ENCODE results near the gene SUSD1. TPM values are rescaled to one million over a fixed set of nuclear protein-coding genes. Genes with fewer than 3 reads are reported as not detected.

SUSD1 gene
- total RNA-seq, 1 experiment from 2014 or later, result 8.1 TPM

- no peak overlapping the region for H3K9ac ChIP-seq (ENCODE audit: extremely low read depth, insufficient read length, low read length)
- H3K9me3 ChIP-seq (ENCODE audit: control insufficient read depth, low read depth, low read length), result no peaks in the 10 kb centered on the region
- DNase-seq, result no peak
- peaks cover 7% of the 10 kb centered on the region for H3K23me2 ChIP-seq (ENCODE audit: insufficient read length, low read depth, low read length, poor library complexity, severe bottlenecking)
- H3K4me1 ChIP-seq (ENCODE audit: insufficient read depth, low read length), result peaks cover 6% of the 10 kb centered on the region; the same call in 1 of the 2 replicates
- H4K5ac ChIP-seq (ENCODE audit: insufficient read length, low read depth, low read length), result no peak overlapping the region
- H3K27ac ChIP-seq (ENCODE audit: insufficient read length, low read depth, low read length), result no peak overlapping the region
- no peak overlapping the region for H3K4me3 Mint-ChIP-seq
- no peaks in the 10 kb centered on the region for H3K79me1 ChIP-seq (ENCODE audit: insufficient read depth, low read depth, low read length, poor library complexity, severe bottlenecking)
- no peak overlapping the region for H4K8ac ChIP-seq (replicated peaks; ENCODE audit: insufficient read length, low read depth, low read length)
- peaks cover 28% of the 10 kb centered on the region for H3K27me3 Mint-ChIP-seq (ENCODE audit: low read depth)
- no peak overlapping the region for H2AK5ac ChIP-seq (ENCODE audit: insufficient read length, low read length)
- H3K36me3 Mint-ChIP-seq (ENCODE audit: insufficient read depth in 1 of 3, low read depth in 3 of 3), result peaks cover 0 to 6% (median 0%) of the 10 kb centered on the region in 3 experiments; a peak in 1 of 7 replicates
- no peak overlapping the region for H2BK120ac ChIP-seq (ENCODE audit: low read depth, low read length, poor library complexity, severe bottlenecking)
- no peak overlapping the region for H3T11ph ChIP-seq (ENCODE audit: low read length)
- H2AFZ ChIP-seq (ENCODE audit: low read length), result no peak overlapping the region
- H3K4ac ChIP-seq (ENCODE audit: low read depth, low read length), result no peak overlapping the region
- WGBS (ENCODE audit: extremely low coverage, insufficient read length, low lambda C conversion rate), result no CpG with 5 or more reads among the region's 4 CpGs
- H2BK15ac ChIP-seq (ENCODE audit: low read depth, low read length), result no peak overlapping the region
- H3K27ac Mint-ChIP-seq, result no peak overlapping the region
- H3K4me2 ChIP-seq (ENCODE audit: insufficient read depth, insufficient read length, low read length), result no peak overlapping the region
- H2BK20ac ChIP-seq (ENCODE audit: low read depth, low read length, poor library complexity, severe bottlenecking), result no peak overlapping the region
- no peaks in the 10 kb centered on the region; the same call in 1 of the 2 replicates for H3K27me3 ChIP-seq (ENCODE audit: insufficient read depth, low read length)
- no peaks in the 10 kb centered on the region for H4K20me1 ChIP-seq (ENCODE audit: control insufficient read depth, insufficient read depth, insufficient read length)
- H3K18ac ChIP-seq (ENCODE audit: insufficient read length, low read depth, low read length), result no peak overlapping the region
- H3K23ac ChIP-seq (ENCODE audit: insufficient read length, low read depth, low read length), result no peak overlapping the region
- peaks cover 21 to 23% of the 10 kb centered on the region in 2 experiments for H3K4me1 Mint-ChIP-seq
- no peak overlapping the region for H4K91ac ChIP-seq (ENCODE audit: insufficient read length, low read depth, low read length)
- no peak overlapping the region for H2BK12ac ChIP-seq (ENCODE audit: insufficient read length, low read depth, low read length)
- H3K14ac ChIP-seq (ENCODE audit: insufficient read depth, low read length), result no peak overlapping the region
- no peak overlapping the region for H3K56ac ChIP-seq (ENCODE audit: insufficient read length, low read depth, low read length)
- no peaks in the 10 kb centered on the region for H3K79me2 ChIP-seq (ENCODE audit: insufficient read depth, low read length)
- no peak for TF ChIP-seq CTCF (conservative IDR thresholded peaks at IDR 0.05)
- H3K9me3 Mint-ChIP-seq, result peaks cover 0 to 4% of the 10 kb centered on the region in 2 experiments; a peak in 2 of 5 replicates
- H2BK5ac ChIP-seq (ENCODE audit: insufficient read length, low read length), result no peak overlapping the region
Observed at GRCh38 chr9:112179816-112180215, 4.7 kb upstream of the SUSD1 start.
